GM15510 (cell line): ENCODE data around the gene GNRHR.

ENCODE experiments used
- POLR2A ChIP-seq: IDR thresholded peaks from 3 replicates; pipeline ENCODE4 v1.6.1; 2011; ENCODE audit warnings: borderline replicate concordance; ENCODE audit not compliant: insufficient read length; ENCODE audit errors: extremely low read depth

GNRHR gene, protein sequence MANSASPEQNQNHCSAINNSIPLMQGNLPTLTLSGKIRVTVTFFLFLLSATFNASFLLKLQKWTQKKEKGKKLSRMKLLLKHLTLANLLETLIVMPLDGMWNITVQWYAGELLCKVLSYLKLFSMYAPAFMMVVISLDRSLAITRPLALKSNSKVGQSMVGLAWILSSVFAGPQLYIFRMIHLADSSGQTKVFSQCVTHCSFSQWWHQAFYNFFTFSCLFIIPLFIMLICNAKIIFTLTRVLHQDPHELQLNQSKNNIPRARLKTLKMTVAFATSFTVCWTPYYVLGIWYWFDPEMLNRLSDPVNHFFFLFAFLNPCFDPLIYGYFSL

DNA sequence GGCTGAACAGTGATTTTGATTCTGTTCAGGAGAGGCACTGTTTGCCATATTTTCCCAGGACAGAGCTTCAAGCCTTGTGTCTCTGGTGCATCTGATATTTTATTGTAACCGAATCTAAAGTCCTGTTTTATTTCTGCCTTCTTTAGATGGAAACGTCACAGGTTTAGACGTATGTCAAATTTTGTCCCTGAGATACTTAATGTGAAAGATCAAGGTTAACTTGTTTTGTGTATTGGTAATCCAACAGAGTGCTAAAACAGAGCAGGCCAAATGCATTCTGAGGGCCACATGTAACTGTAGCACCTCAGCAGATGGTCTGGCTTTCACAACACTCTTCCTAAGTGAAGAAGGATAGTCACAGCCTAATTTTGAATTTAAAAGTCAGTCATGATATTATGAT is at the start of gene GNRHR:
Gene GNRHR, minus strand, starts transcription at position 101 of the 400 bp plus-strand sequence. Its CDS starts 53 bp downstream, at position 48.
- TF ChIP-seq POLR2A: no peak

DNA sequence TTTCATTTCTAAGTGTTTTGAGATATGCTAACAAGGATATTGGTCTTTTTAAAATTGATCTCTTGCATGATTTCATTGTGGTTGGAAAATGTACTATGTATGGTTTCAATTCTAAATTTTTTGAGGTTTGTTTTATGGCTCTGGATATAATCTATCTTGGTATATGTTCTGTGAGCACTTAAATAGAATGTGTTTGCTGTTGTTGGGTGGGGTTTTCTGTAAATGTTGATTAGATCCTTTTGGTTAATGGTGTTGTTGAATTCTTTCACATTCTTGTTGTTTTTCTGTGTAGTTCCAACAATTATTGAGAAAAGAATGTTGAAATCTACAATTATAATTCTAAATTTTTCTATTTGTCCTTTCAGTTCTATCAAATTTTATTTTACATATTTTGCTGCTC is 42.6 kb upstream of the GNRHR start:
- no peak for TF ChIP-seq POLR2A

DNA sequence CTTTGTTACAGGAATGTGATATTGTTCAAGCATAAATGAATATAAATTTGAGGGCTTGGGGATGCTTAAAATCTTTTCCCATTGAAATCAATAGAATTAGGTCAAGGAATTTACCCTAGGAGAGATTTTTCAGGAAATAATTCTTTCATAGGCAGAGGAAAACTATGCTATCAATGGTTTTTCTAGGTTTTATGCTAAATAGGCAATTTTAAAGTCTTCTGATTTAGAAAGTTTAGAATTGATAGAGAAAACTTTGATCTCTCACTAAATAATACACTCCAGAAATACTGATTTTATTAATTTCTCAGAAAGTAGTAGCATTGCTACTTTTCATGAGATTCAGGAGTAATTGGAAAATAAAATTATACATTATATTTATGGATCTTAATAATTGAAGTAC is 36.5 kb upstream of the GNRHR start:
- no peak for TF ChIP-seq POLR2A

DNA sequence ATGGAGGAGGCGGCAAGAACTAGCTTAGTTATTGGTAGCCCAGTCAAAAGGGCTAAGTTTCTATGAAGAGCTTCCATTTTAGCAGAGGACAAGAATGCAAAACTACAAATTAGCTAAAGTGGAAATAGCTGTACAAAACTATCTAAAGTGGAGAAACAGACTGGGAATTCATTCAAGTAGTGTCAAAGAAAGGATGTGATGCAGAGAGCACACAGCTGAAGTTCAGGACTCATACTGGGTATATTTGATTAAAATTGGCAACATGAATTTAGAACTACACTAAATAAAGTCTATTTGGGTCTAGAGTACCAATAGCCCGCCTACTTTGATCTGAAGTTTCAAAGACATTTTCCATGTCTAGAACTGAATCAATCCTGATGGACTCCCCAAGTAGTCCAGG is 33.1 kb upstream of the GNRHR start:
- TF ChIP-seq POLR2A: no peak

DNA sequence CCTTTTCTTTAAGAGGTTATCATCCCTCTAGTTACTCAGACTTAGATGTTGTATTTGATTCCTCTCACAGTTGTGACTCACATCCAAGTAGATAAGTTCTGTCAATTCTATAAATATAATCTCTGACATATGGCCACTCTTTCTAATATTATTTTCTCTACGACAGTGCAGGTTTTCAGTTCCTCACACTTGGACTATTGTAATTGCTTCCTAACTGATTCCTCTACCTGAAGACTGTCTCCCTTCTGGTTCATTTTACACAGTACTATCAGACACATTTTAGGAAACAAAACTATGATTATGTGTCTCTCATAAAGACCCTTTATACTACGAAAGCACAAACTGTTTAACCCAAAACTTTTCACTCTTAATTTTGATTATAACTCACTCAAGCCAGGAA is 31.3 kb upstream of the GNRHR start:
- TF ChIP-seq POLR2A: no peak

DNA sequence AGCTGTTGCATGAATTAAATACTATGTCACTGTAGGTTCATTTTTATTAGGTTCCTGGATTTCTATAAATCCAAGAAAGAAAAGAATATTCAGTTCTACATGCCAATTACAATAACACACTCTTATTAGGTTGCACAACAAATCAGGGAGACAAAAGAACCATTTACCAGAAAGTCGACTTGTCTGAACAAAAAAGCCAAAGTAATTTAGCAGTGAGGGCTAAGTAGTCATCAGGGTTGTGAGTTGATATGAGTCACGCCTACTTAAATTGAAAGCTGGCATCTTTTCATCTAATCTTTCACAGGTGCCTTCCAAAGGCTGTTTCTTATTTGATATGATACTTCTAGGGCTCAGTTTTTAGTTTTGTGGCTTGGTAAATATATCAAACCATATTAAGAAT is 25.4 kb upstream of the GNRHR start:
- no peak for TF ChIP-seq POLR2A

DNA sequence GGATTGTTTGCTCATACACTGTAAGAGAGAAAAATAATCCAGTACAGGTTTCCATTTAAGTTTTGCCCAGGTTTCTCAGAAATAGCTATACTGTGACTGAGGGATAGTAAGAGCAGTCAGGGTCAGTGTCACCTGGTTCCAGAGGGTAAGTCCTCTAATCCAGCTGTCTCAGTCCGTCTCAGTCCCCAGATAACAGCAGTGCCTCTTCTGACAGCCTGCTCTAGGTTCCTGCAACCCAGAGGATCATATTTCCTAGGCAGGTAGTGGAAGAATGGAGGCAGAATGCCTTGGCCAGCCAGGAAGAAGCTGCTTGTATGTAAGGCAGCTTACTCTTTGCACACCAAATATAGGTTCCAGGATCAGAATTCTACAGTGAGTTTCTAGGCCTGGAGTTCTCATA is 22.6 kb upstream of the GNRHR start:
- TF ChIP-seq POLR2A: no peak

DNA sequence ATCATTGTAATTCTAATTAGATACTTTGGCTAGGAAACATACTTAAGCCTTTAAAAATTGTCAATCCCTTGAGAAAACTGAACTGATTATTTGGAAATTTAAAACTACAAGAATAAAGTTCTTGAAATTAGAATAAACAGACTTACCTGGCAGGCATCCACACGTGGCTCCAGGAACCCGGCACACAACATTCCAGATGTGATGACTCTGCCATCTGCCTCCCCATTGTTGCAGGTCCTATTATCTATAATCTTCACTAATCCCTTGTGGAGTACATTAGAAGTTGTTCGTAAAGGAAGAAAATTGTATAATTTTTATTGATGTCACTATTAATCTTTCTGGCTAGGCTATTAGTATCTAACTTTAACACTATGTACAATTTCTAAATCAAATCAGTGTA is 16.2 kb upstream of the GNRHR start:
- TF ChIP-seq POLR2A: no peak

DNA sequence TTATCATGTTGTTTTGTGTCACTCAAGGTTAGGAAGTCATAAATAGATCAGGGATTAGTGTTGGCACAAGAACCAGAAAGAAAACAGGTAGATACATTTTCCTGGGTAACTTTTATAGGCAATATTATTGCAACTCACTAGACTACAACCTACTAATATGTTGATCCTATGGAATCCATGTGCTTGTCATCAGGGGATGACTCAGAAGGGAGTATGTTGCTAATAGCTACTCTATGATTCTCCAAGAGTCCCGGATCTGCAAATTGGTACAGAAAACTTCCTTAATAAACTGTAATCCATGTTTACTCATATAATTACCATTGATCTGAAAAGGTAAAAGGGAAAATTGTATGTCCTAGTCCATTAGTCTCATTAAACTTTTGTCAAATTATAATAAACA is 11.7 kb upstream of the GNRHR start:
- no peak for TF ChIP-seq POLR2A

DNA sequence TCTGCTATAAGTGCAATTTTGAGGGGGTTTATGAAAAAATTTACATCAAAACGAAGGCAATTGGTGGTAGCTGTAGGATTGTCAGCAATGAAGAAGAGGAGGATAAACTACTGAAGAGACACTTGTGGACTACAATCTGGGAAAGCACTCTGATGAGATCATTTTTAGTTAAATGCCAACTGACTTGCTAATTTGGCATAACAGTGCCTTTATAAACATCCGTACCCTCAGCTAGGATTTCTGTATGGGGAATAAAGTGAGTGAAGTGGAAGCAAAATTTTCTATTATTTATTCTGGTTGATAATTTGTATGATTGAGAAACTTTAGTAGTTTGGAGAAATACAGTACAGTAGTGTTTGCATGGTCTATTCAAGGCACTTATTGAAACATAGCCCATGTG is 11.2 kb upstream of the GNRHR start:
- no peak for TF ChIP-seq POLR2A

DNA sequence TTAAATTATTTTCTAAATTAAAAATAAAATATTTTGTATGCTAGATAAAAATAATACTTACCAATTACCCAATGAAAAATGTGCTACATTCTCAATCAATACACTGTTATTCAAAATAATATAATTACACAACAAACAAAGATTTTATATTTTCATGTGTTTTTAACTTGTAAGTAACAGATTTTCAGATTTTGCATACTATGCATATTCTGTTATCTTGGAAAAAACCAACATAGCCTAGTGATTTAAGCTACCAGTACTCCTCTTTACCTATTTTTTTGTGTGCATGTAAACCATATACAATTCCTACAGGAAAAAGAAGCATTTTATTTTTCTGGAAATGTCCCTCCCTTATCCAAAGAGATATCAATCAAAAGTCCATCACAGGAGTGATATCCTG is 10.0 kb upstream of the GNRHR start:
- no peak for TF ChIP-seq POLR2A

DNA sequence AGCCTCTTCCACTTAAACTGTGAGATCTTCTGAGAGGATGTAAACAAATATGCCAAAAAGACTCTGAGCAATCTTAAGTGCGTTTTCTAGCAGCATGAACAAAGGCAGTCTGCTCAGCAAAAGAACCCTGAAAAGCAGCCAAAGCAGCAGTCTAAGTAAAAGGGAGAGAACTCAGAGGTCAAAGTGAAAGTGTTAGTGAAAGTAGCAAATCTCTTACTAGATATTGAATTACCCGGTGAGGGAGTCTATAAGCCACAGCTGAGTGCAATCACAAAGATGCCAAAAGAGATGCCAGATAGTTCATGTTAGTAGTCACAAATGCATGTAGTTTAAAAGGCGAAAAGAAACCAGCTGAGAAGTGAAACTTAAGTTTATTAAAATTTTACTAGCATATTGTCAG is 7.9 kb upstream of the GNRHR start:
- no peak for TF ChIP-seq POLR2A

DNA sequence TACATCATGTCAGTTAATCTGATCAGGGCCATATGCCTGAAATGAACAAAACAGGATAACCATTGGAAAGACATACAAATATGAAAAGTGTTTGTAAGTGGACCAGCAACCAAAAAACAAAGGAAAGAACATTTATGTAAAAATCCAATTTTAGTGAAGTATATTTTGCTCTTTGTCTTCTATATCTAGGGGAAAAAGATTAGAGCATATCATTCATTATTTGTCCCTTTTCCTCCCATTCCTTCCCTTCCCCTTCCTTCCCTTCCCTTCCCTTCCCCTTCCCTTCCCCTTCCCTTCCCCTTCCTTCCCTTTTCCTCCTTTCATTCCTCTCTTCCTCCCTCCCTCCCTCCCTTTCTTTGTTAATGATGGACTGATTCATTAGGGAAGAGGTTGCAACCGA is 1.8 kb upstream of the GNRHR start:
- no peak for TF ChIP-seq POLR2A

DNA sequence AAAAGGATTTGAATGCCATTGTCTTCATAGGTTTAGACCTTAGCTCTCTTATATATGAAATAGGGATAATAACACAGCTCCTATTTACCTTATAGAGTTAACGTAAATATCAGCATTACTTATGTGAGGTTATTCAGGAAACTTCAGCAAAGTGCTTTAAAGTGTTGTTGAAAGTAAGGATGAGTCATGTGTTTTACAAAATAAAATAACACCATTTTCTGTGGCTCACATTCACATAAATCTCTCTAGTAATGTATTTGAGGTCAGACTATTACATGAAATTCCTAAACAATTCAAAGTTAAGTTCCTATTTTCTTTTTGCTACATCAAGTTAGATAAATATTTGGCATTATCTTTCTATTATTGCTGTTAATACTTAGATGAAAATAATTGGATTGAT is 2.9 kb downstream of the GNRHR start:
- no peak for TF ChIP-seq POLR2A

DNA sequence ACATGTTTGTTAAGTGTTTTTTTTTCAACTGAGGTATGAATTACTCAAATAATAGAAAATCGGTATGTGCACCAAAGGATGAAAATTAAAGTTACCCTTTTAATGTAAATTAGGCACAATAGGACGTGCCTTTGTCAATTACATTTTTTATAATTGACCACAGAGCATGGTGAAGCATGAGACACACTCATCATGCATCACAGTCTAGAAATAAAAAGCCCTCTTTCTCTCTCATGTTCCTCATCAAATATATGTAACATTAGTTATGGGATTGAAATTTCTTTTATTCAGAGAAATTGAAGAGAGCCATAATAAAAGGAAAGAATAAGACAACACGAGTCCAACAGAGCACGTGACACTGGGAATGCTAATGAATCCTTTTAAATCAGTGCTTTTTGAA is 3.5 kb downstream of the GNRHR start:
- no peak for TF ChIP-seq POLR2A

DNA sequence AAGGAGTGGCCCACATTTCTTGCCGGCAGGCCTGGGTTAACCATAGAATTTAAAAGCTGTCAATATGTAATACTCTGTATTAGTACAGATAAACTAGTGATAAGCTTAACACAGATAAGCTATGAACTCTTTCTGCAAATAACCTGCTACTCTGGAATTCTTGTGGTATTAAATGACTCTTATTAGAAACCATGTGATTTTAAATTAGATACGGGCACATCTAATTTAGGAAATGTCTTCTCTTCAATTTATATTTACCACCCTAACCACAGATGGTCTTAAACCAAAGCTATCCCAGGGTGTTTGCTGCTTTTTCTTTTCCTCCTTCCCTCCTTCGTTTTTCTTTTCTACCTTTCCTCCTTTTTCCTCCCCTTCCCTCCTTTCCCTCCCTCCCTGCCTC is 4.9 kb downstream of the GNRHR start:
- no peak for TF ChIP-seq POLR2A

DNA sequence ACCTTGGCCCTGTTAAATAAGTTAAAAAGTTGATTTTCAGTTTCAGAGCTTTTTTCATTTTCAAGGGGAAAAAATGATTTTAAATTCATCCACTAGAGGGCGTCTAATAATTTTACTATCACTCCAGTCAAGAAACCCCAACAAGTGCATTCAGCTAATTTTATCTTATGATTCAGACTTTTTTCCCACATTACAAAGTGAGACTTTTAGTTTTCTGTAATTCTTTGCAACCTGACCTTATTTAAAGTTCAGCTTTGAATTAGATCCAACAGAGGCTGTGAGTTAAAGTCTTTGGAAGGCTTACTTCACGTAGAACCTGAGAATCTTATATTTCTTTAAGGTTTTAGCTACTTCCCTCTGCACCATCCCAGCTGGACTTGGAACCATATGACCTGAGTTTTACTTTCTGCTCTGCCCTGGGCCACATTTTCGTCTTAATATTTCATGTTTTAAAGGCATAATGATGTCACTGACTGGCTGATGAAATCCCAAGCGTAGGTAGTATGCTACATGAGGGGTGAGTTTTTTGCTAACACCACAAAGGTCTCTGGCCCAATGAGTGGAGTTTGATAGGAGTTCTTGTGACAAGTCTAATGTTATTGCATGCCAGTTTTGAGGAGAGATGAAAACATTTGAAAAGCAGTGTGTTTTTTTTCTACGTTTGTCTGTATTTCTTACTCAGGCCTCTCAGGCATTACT is 7.2 kb downstream of the GNRHR start:
- no peak for TF ChIP-seq POLR2A

DNA sequence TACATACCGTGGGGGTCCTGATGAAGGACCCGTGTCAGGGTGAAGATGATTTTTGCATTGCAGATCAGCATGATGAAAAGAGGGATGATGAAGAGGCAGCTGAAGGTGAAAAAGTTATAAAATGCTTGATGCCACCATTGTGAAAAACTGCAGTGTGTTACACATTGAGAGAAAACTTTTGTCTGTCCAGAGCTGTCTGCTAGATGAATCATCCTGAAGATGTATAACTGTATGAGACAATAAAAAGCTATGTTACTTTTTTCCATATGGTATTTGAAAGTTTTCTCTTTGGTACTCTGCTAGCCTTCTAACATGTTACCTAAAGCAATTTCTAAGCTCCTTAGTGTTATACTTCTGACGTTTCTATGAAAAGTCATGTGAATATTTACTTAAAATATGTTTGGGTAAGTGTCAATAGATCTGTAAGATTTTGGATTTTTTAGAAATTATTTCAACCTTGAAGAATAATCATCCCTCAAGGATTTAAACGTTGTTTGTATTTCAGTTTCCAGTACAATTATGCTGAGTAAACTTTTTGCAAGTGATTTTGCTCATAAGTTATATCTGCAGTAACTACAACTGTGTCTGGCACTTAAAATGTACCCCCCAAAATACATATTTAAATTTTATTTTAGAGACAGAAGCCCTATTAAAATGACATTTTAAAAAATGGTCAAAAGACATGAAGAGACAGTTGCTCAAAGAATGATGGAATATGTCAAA is 9.5 kb downstream of the GNRHR start:
- TF ChIP-seq POLR2A: no peak
